Natural killer cell (primary cell): ENCODE results near the gene GATAD1. TPM values are rescaled to one million over a fixed set of nuclear protein-coding genes. Genes with fewer than 3 reads are reported as not detected.
"Not testable (repeated sequence)": the region's sequence is repeated elsewhere in the genome, so short reads cannot be mapped to it uniquely, and the experiment has no call there.

Source experiments
- ATAC-seq, 3 donors: fragments of 150-1000 bp in 2 of 3; fragments of 200-7000 bp in 1 of 3; cut with Tn5 transposase; 1 replicate in 1 of 3; 2 replicates in 2 of 3; pipeline ENCODE4 v1.10.0; 2021; ENCODE audit warnings: mild to moderate bottlenecking in 2 of 3, moderate library complexity in 2 of 3
- DNase-seq, 2 donors: peaks; one replicate each; pipeline versions ENCODE4 v3.0.0 to v3.0.0-alpha.2; 2013 to 2021; ENCODE audit warnings: mixed read lengths in 1 of 2
- H3K27ac ChIP-seq: one replicate; pipeline ENCODE4 v1.5.1; 2013; ENCODE audit warnings: mild to moderate bottlenecking, low read length
- H3K27me3 ChIP-seq: one replicate; pipeline ENCODE4 v1.6.1; 2013; ENCODE audit warnings: low read length; ENCODE audit not compliant: control insufficient read depth, insufficient read depth
- H3K36me3 ChIP-seq: one replicate; pipeline ENCODE4 v1.6.1; 2013; ENCODE audit warnings: low read length; ENCODE audit not compliant: control insufficient read depth, insufficient read depth
- H3K4me1 ChIP-seq: one replicate; pipeline ENCODE4 v1.6.1; 2013; ENCODE audit warnings: low read length; ENCODE audit not compliant: control insufficient read depth, insufficient read depth
- H3K4me3 ChIP-seq: one replicate; pipeline ENCODE4 v1.5.1; 2013; ENCODE audit warnings: low read length
- H3K9me3 ChIP-seq: one replicate; pipeline ENCODE4 v1.6.1; 2013; ENCODE audit warnings: low read length; ENCODE audit not compliant: control insufficient read depth, insufficient read depth
- H3K27ac Mint-ChIP-seq, 2 donors: one replicate each; pipeline ENCODE4 v1.8.0; 2022; ENCODE audit warnings: mild to moderate bottlenecking in 2 of 2, mixed read lengths in 2 of 2, moderate library complexity in 1 of 2
- H3K27me3 Mint-ChIP-seq, 2 donors: one replicate each; pipeline ENCODE4 v1.8.0; 2022; ENCODE audit warnings: low read depth in 2 of 2, mixed read lengths in 2 of 2
- H3K36me3 Mint-ChIP-seq: one replicate; pipeline ENCODE4 v1.8.0; 2022; ENCODE audit warnings: mixed read lengths
- H3K4me1 Mint-ChIP-seq, 2 donors: one replicate each; pipeline ENCODE4 v1.8.0; 2022; ENCODE audit warnings: mixed read lengths in 2 of 2
- H3K4me3 Mint-ChIP-seq: one replicate; pipeline ENCODE4 v1.8.0; 2022; ENCODE audit warnings: mild to moderate bottlenecking, moderate library complexity, mixed read lengths
- H3K9me3 Mint-ChIP-seq, 2 donors: one replicate each; pipeline ENCODE4 v1.8.0; 2022; ENCODE audit warnings: mixed read lengths in 2 of 2
- WGBS: methylation state at CpG from one replicate; pipeline ENCODE4 v1.1.7; 2013; ENCODE audit warnings: missing lambda C conversion rate; ENCODE audit not compliant: insufficient coverage; 5-methylcytosine and 5-hydroxymethylcytosine counted together
- intact Hi-C: fragments of 100-400 bp; cut with micrococcal nuclease; formaldehyde crosslinking; loops from one replicate; pipeline ENCODE4 v1.14.2; 2022
- total RNA-seq, 4 donors: library from RNA; stranded (reverse); fragments of 120-200 nt in 1 of 4; gene quantifications; one replicate each; pipeline versions ENCODE4 v1.2.3 to v1.2.4, GENCODE V29; 2013 to 2022
- TF ChIP-seq, protein P1 (sequence below): fragments of 200-600 bp; IDR thresholded peaks from one replicate; pipeline ENCODE4 v1.8.0; 2022; ENCODE audit warnings: antibody characterized with exemption

Gene GATAD1
- total RNA-seq, 3 donors from 2014 or later (not counting 1 experiment from before 2014, with no cell fraction given), result 32.5 to 43.3 (median 35.0) TPM

DNA sequence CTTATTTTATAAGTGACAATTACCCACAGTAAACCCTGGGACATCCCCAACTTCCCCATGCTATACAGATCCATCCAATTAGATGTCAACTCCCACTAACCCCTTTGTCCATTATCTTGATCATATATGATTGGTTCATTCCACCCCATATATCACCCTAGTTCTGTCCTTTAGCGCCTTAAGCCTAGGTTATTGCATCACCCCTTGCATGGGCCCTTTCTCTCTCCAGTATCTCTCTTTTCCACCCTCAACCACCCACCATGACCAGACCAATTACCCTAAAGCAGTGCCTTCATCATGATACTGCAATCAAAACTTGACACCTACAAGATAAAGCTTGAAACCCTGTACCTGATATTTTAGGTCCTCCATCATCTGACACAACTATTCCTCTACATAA is 37.9 kb upstream of the GATAD1 start:
- WGBS, result 100% methylated on average over 1 of the region's 1 CpG
- TF ChIP-seq, protein P1, sequence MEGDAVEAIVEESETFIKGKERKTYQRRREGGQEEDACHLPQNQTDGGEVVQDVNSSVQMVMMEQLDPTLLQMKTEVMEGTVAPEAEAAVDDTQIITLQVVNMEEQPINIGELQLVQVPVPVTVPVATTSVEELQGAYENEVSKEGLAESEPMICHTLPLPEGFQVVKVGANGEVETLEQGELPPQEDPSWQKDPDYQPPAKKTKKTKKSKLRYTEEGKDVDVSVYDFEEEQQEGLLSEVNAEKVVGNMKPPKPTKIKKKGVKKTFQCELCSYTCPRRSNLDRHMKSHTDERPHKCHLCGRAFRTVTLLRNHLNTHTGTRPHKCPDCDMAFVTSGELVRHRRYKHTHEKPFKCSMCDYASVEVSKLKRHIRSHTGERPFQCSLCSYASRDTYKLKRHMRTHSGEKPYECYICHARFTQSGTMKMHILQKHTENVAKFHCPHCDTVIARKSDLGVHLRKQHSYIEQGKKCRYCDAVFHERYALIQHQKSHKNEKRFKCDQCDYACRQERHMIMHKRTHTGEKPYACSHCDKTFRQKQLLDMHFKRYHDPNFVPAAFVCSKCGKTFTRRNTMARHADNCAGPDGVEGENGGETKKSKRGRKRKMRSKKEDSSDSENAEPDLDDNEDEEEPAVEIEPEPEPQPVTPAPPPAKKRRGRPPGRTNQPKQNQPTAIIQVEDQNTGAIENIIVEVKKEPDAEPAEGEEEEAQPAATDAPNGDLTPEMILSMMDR, result no peak
- DNase-seq, result no peak
- intact Hi-C loops, result no loop called here
- Mint-ChIP-seq H3K27ac (no peak overlapping the region), H3K4me1 (peaks cover 5 to 9% of the 10 kb centered on the region in 2 donors), H3K36me3 (no peaks in the 10 kb centered on the region), H3K9me3 (no peaks in the 10 kb centered on the region), H3K27me3 (peaks cover 11 to 17% of the 10 kb centered on the region in 2 donors), H3K4me3 (no peak overlapping the region)
- H3K27ac ChIP-seq, result no peak overlapping the region
- no peak overlapping the region for H3K4me3 ChIP-seq
- ATAC-seq, result no peak
- no peaks in the 10 kb centered on the region for H3K27me3 ChIP-seq
- no peaks in the 10 kb centered on the region for H3K36me3 ChIP-seq
- H3K9me3 ChIP-seq, result no peaks in the 10 kb centered on the region
- peaks cover 3% of the 10 kb centered on the region for H3K4me1 ChIP-seq

DNA sequence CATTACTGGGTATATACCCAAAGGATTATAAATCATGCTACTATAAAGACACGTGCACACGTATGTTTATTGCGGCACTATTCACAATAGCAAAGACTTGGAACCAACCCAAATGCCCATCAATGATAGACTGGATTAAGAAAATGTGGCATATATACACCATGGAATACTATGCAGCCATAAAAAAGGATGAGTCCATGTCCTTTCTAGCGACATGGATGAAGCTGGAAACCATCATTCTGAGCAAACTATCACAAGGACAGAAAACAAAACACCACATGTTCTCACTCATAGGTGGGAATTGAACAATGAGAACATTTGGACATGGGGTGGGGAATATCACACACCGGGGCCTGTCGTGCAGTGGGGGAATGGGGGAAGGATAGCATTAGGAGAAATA is 37.1 kb upstream of the GATAD1 start:
- H3K36me3 Mint-ChIP-seq, H3K27me3 ChIP-seq, H3K9me3 Mint-ChIP-seq, H3K4me1 Mint-ChIP-seq, H3K4me3 ChIP-seq, H3K27ac ChIP-seq, ATAC-seq, intact Hi-C loops, H3K9me3 ChIP-seq, H3K36me3 ChIP-seq, H3K4me1 ChIP-seq, DNase-seq, H3K27ac Mint-ChIP-seq, H3K4me3 Mint-ChIP-seq: not testable (repeated sequence)
- 60% methylated on average over 1 of the region's 6 CpGs for WGBS
- peaks cover 11 to 17% of the 10 kb centered on the region in 2 donors for H3K27me3 Mint-ChIP-seq

DNA sequence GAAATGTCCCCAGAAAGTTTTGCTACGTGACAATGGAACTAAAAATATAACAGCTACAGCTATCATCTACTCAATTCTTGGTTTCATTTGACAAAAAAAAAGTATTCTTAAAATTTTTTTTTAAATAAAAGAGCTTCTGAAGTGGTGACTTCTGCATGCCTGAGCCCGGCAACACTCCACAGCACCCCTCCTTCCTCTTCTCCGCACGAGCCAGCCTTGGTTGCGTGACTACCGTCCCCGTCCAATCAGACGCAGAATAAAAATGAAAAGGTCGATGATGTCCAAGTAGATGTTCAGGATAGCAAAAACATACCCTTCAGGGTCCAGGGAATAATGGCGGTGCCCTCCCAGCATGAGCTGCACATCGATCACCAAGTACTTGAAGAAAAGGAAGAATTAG is 34.5 kb upstream of the GATAD1 start:
- 93% methylated on average over 10 of the region's 11 CpGs for WGBS
- intact Hi-C loops, result no loop called here

DNA sequence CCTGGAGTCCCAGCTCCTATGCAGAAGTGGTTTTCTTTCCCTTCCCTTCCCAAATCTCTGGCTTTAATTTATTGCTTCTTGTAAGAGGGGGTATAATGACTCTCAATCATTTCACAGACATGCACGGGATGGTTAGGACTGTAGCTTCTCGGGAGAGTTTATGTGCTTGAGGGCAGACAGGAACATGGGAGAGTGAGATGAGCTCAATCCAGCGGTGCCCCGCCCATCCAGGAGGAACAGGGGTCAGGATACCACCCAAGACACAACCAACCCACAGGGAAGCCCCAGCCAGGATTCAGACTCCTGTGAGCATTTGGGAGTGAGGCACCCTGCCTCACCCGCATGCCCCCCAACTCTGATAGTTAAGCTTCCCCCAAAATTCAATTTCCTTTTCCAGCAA is 33.7 kb upstream of the GATAD1 start:
- ATAC-seq (no peak), DNase-seq (no peak)
- intact Hi-C loops, result no loop called here
- H3K4me3 Mint-ChIP-seq, result no peak overlapping the region
- H3K36me3 Mint-ChIP-seq, result no peaks in the 10 kb centered on the region
- H3K4me1 Mint-ChIP-seq, result no peaks in the 10 kb centered on the region
- H3K27ac Mint-ChIP-seq, result no peak overlapping the region
- H3K9me3 Mint-ChIP-seq, result no peaks in the 10 kb centered on the region
- no peaks in the 10 kb centered on the region for H3K36me3 ChIP-seq
- no peak overlapping the region for H3K4me3 ChIP-seq
- H3K4me1 ChIP-seq, result no peaks in the 10 kb centered on the region
- H3K27me3 Mint-ChIP-seq, result peaks cover 11 to 17% of the 10 kb centered on the region in 2 donors
- 63% methylated on average over 3 of the region's 5 CpGs for WGBS
- H3K27ac ChIP-seq, result no peak overlapping the region
- H3K27me3 ChIP-seq, result no peaks in the 10 kb centered on the region
- TF ChIP-seq, protein P1, result no peak
- H3K9me3 ChIP-seq, result no peaks in the 10 kb centered on the region

More for the DNA sequence above, 34.5 kb upstream of the GATAD1 start:
- Histone ChIP-seq H3K36me3 (no peaks in the 10 kb centered on the region), H3K27me3 (no peaks in the 10 kb centered on the region), H3K9me3 (no peaks in the 10 kb centered on the region), H3K27ac (no peak overlapping the region), H3K4me3 (no peak overlapping the region), H3K4me1 (no peaks in the 10 kb centered on the region)
- no peak overlapping the region for H3K4me3 Mint-ChIP-seq
- no peaks in the 10 kb centered on the region for H3K9me3 Mint-ChIP-seq
- no peak for ATAC-seq
- H3K36me3 Mint-ChIP-seq, result no peaks in the 10 kb centered on the region
- TF ChIP-seq, protein P1, result no peak
- DNase-seq, result no peak
- no peak overlapping the region for H3K27ac Mint-ChIP-seq
- no peaks in the 10 kb centered on the region for H3K4me1 Mint-ChIP-seq
- peaks cover 11 to 17% of the 10 kb centered on the region in 2 donors for H3K27me3 Mint-ChIP-seq
